ENCODE measurements around the gene UMOD. TPM values are rescaled to one million over a fixed set of nuclear protein-coding genes. Genes with fewer than 3 reads are reported as not detected.

UMOD gene
- total and polyA plus RNA-seq, 2 experiments from 2014 or later = not detected

DNA sequence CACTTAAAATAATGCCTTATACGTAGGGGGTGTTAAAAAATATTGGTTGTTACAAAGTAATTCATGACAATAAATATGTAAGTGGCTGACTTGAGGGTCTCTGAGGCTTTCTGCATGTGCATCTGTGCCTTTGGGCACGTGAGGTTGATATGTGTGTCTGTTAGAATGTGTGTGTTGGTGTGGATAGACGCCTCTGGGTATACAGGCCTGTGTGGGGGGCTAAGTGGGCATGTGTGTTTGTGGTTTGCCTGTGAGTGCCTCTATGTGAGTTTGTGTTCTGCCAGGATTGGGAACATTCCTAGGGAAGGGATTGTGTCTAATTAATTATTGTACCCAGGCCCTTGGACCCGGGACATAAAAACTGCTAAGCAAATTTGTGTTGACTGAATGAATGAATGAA is 44.2 kb downstream of the UMOD start:
- 81% methylated on average over 4 of the region's 4 CpGs for WGBS (ENCODE audit: low lambda C conversion rate, missing lambda C conversion rate)
- TF ChIP-seq EZH2phosphoT487 (IDR thresholded peaks at IDR 0.05; ENCODE audit: low read depth, severe bottlenecking, unreplicated experiment) (no peak), EZH2 (IDR thresholded peaks at IDR 0.05; ENCODE audit: borderline replicate concordance) (no peak)
- TF ChIP-seq, protein P1, sequence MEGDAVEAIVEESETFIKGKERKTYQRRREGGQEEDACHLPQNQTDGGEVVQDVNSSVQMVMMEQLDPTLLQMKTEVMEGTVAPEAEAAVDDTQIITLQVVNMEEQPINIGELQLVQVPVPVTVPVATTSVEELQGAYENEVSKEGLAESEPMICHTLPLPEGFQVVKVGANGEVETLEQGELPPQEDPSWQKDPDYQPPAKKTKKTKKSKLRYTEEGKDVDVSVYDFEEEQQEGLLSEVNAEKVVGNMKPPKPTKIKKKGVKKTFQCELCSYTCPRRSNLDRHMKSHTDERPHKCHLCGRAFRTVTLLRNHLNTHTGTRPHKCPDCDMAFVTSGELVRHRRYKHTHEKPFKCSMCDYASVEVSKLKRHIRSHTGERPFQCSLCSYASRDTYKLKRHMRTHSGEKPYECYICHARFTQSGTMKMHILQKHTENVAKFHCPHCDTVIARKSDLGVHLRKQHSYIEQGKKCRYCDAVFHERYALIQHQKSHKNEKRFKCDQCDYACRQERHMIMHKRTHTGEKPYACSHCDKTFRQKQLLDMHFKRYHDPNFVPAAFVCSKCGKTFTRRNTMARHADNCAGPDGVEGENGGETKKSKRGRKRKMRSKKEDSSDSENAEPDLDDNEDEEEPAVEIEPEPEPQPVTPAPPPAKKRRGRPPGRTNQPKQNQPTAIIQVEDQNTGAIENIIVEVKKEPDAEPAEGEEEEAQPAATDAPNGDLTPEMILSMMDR (IDR thresholded peaks at IDR 0.05; ENCODE audit: poor library complexity) = no peak
- Histone ChIP-seq H3K27ac (no peak overlapping the region), H3K79me2 (no peaks in the 10 kb centered on the region), H3K4me2 (no peak overlapping the region), H4K20me1 (ENCODE audit: insufficient read depth, poor library complexity, severe bottlenecking) (no peaks in the 10 kb centered on the region), H3K9me3 (ENCODE audit: low read depth) (no peaks in the 10 kb centered on the region), H3K36me3 (replicated peaks; ENCODE audit: insufficient read depth, low read depth) (no peaks in the 10 kb centered on the region), H2AFZ (no peak overlapping the region), H3K4me3 (no peak overlapping the region), H3K27me3 (no peaks in the 10 kb centered on the region), H3K9me2 (replicated peaks; ENCODE audit: insufficient read depth) (no peaks in the 10 kb centered on the region), H3K4me1 (ENCODE audit: insufficient read depth) (no peaks in the 10 kb centered on the region)
- no peak for DNase-seq (ENCODE audit: low spot score)

DNA sequence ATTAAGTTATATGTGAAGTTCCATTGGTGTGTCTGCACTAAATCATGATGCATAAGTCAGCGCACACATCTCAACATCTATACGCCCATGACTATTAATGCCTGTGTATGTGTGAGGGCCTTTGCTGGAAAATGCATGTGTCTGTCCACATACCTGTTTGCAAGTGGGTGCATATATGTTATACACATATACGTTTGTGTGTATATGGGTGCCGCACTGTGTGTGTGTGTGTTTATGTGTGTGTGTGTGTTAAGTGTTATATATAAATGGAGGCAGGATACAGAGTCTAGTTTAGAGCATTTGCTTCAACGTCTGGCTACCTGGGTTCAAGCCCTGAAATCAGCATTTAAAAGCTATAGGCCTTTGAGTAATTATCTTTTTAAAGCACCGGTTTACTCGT is 44.7 kb downstream of the UMOD start:
- 90% methylated on average over 7 of the region's 7 CpGs for WGBS (ENCODE audit: low lambda C conversion rate, missing lambda C conversion rate)

DNA sequence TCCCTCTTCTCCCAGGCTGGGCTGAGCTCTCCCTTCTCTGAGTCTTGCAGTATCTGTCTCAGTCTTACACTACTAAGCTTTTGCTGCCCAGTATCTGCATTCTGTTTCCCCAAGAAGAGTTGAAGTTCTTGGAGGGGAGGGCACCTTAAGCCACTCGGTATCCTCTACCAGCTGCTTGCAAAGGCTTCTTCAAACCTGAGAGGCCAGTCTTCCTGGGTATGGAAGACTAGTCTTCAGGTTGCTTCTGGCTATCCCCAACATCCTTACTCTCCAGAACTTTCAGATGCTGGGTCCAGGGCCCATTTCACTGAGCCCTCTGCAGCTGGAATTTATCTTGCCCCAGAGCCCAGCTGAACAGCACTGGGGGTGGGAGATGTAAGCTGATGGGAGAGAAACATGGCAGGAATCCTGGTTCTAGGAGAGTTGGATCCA is 45.3 kb downstream of the UMOD start:
- Histone ChIP-seq H2AFZ (no peak overlapping the region), H3K27ac (no peak overlapping the region), H3K4me3 (no peak overlapping the region), H3K4me1 (ENCODE audit: insufficient read depth) (no peaks in the 10 kb centered on the region), H3K9me2 (replicated peaks; ENCODE audit: insufficient read depth) (no peaks in the 10 kb centered on the region), H3K79me2 (no peaks in the 10 kb centered on the region), H4K20me1 (ENCODE audit: insufficient read depth, poor library complexity, severe bottlenecking) (no peaks in the 10 kb centered on the region), H3K4me2 (no peak overlapping the region), H3K9me3 (ENCODE audit: low read depth) (no peaks in the 10 kb centered on the region), H3K36me3 (replicated peaks; ENCODE audit: insufficient read depth, low read depth) (no peaks in the 10 kb centered on the region), H3K27me3 (no peaks in the 10 kb centered on the region)
- TF ChIP-seq EZH2phosphoT487 (IDR thresholded peaks at IDR 0.05; ENCODE audit: low read depth, severe bottlenecking, unreplicated experiment) (no peak), EZH2 (IDR thresholded peaks at IDR 0.05; ENCODE audit: borderline replicate concordance) (no peak)
- TF ChIP-seq, protein P1 (IDR thresholded peaks at IDR 0.05; ENCODE audit: poor library complexity) = no peak
- DNase-seq (ENCODE audit: low spot score) = no peak
- WGBS (ENCODE audit: low lambda C conversion rate, missing lambda C conversion rate) = 74% methylated on average over 1 of the region's 1 CpG

More for the DNA sequence above, 44.7 kb downstream of the UMOD start:
- Histone ChIP-seq H3K36me3 (replicated peaks; ENCODE audit: insufficient read depth, low read depth) (no peaks in the 10 kb centered on the region), H3K4me1 (ENCODE audit: insufficient read depth) (no peaks in the 10 kb centered on the region), H3K27me3 (no peaks in the 10 kb centered on the region), H2AFZ (no peak overlapping the region), H3K4me2 (no peak overlapping the region), H3K9me3 (ENCODE audit: low read depth) (no peaks in the 10 kb centered on the region), H3K27ac (no peak overlapping the region), H4K20me1 (ENCODE audit: insufficient read depth, poor library complexity, severe bottlenecking) (no peaks in the 10 kb centered on the region), H3K9me2 (replicated peaks; ENCODE audit: insufficient read depth) (no peaks in the 10 kb centered on the region), H3K79me2 (no peaks in the 10 kb centered on the region), H3K4me3 (no peak overlapping the region)
- TF ChIP-seq, protein P1 (IDR thresholded peaks at IDR 0.05; ENCODE audit: poor library complexity) = no peak
- no peak for DNase-seq (ENCODE audit: low spot score)

DNA sequence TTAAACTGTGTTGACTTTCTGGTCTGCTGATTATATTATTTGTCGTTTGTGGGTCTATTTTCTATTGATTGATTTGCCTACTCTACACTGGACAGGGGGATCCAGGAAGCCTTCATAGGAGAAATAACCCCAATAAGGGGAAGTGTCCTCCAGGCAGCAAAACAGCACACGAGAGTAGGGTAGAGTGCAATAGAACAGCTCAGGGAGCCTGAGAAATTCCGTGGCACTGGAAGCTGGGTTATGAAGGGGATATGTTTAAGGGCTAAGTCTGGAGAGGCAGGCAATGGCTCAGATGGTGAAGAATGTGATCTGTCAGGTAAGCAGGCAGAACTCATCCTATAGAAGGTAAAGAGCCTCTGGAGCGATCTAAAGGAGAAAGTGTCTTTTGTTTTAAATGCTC is 46.1 kb downstream of the UMOD start:
- Histone ChIP-seq H3K4me3 (no peak overlapping the region), H3K36me3 (replicated peaks; ENCODE audit: insufficient read depth, low read depth) (no peaks in the 10 kb centered on the region), H3K9me3 (ENCODE audit: low read depth) (no peaks in the 10 kb centered on the region), H3K9me2 (replicated peaks; ENCODE audit: insufficient read depth) (no peaks in the 10 kb centered on the region), H3K27me3 (no peaks in the 10 kb centered on the region), H3K4me2 (no peak overlapping the region), H3K27ac (no peak overlapping the region), H2AFZ (no peak overlapping the region), H3K79me2 (no peaks in the 10 kb centered on the region), H4K20me1 (ENCODE audit: insufficient read depth, poor library complexity, severe bottlenecking) (no peaks in the 10 kb centered on the region), H3K4me1 (ENCODE audit: insufficient read depth) (no peaks in the 10 kb centered on the region)
- WGBS (ENCODE audit: low lambda C conversion rate, missing lambda C conversion rate) = 73% methylated on average over 4 of the region's 4 CpGs
- TF ChIP-seq, protein P1 (IDR thresholded peaks at IDR 0.05; ENCODE audit: poor library complexity) = no peak
- TF ChIP-seq EZH2 (IDR thresholded peaks at IDR 0.05; ENCODE audit: borderline replicate concordance) (no peak), EZH2phosphoT487 (IDR thresholded peaks at IDR 0.05; ENCODE audit: low read depth, severe bottlenecking, unreplicated experiment) (no peak)
- no peak for DNase-seq (ENCODE audit: low spot score)

Measured in hepatocyte (in vitro differentiated cells).